Central memory CD8-positive, alpha-beta T cell (primary cell): ENCODE results near the gene FAM124B.

Experiments used
- ATAC-seq: fragments of 150-1000 bp; cut with Tn5 transposase; replicated peaks from 2 replicates; pipeline ENCODE4 v1.10.0; 2022; ENCODE audit warnings: mild to moderate bottlenecking, moderate FRiP score, moderate number of reproducible peaks; ENCODE audit not compliant: poor library complexity, severe bottlenecking; ENCODE audit errors: extremely low read depth
- DNase-seq, 2 donors: peaks; one replicate each; pipeline ENCODE4 v3.0.0; 2021; ENCODE audit warnings: low spot score in 2 of 2
- H3K27ac Mint-ChIP-seq: one replicate; pipeline ENCODE4 v1.8.0; 2022; ENCODE audit warnings: low read depth, mild to moderate bottlenecking, moderate library complexity, mixed read lengths
- H3K27me3 Mint-ChIP-seq: one replicate; pipeline ENCODE4 v1.8.0; 2022; ENCODE audit warnings: mixed read lengths
- H3K36me3 Mint-ChIP-seq: one replicate; pipeline ENCODE4 v1.8.0; 2022; ENCODE audit warnings: mild to moderate bottlenecking, moderate library complexity, mixed read lengths; ENCODE audit not compliant: insufficient read depth
- H3K4me1 Mint-ChIP-seq: one replicate; pipeline ENCODE4 v1.8.0; 2022; ENCODE audit warnings: mixed read lengths
- H3K4me3 Mint-ChIP-seq: one replicate; pipeline ENCODE4 v1.8.0; 2022; ENCODE audit warnings: mild to moderate bottlenecking, moderate library complexity, mixed read lengths
- H3K9me3 Mint-ChIP-seq: one replicate; pipeline ENCODE4 v1.8.0; 2022; ENCODE audit warnings: mixed read lengths

FAM124B gene

DNA sequence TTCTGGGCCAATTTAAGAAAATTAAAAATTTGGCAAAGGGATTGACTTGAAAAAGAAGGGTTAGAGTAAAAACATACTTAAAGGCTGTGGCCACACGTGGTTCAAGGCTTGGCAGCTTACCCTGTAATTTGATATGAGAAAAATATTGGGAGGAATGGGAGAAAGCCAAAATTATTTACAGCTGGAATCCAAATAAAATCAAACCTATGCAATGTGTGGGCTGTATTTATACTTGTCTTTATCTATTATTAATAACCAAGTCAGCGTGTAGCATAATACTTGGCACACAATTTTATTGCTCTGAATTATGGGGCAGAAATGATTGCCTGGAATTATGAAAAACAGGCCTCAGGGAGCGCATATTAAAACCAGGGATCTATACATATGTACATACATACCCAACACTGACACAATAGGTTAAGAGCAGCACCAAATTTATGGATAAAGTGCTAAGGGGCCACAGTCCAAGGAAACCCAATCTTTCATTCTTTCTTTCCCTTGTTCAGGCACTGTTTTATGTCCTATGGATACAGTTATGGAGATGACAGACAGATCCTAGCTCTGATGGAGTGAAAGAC lies 35.6 kb downstream of the FAM124B start:
- H3K27me3 Mint-ChIP-seq = peaks cover 23% of the 10 kb centered on the region
- DNase-seq = no peak
- H3K27ac Mint-ChIP-seq = no peak overlapping the region
- no peak overlapping the region for H3K4me3 Mint-ChIP-seq
- H3K4me1 Mint-ChIP-seq = no peaks in the 10 kb centered on the region
- H3K9me3 Mint-ChIP-seq = no peaks in the 10 kb centered on the region
- H3K36me3 Mint-ChIP-seq = no peaks in the 10 kb centered on the region
- ATAC-seq = no peak

GRCh38 chr2:224365331-224365730 lies 36.6 kb downstream of the FAM124B start:
- H3K36me3 Mint-ChIP-seq = no peaks in the 10 kb centered on the region

DNA sequence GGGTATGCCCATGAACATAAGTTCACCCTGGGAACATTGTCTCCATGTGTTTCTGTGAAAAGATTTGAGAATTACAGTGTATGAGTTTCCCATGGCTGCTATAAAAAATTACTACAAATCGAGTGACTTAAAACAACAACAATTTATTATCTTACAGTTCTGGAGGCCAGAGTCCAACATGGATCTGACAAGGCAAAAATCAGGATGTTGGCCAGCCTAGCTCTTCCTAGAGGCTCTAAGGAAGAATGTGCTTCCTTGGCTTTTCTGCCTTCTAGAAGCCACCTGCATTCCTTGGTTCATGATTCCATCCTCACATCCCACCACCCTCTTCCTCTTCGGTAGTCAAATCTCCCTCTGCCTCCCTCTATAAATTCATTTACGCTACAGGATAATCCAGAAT lies 38.6 kb downstream of the FAM124B start:
- H3K27ac Mint-ChIP-seq = no peak overlapping the region
- no peak overlapping the region for H3K4me3 Mint-ChIP-seq
- no peaks in the 10 kb centered on the region for H3K36me3 Mint-ChIP-seq
- no peaks in the 10 kb centered on the region for H3K27me3 Mint-ChIP-seq
- no peak for DNase-seq
- no peak for ATAC-seq
- H3K4me1 Mint-ChIP-seq = no peaks in the 10 kb centered on the region
- no peaks in the 10 kb centered on the region for H3K9me3 Mint-ChIP-seq

More at GRCh38 chr2:224365331-224365730, 36.6 kb downstream of the FAM124B start:
- Mint-ChIP-seq H3K27me3 (peaks cover 12% of the 10 kb centered on the region), H3K27ac (no peak overlapping the region), H3K4me1 (no peaks in the 10 kb centered on the region), H3K9me3 (no peaks in the 10 kb centered on the region), H3K4me3 (no peak overlapping the region)
- DNase-seq (no peak), ATAC-seq (no peak)

GRCh38 chr2:224362094-224362493 lies 39.8 kb downstream of the FAM124B start:
- H3K27ac Mint-ChIP-seq = no peak overlapping the region
- no peak for DNase-seq
- no peaks in the 10 kb centered on the region for H3K27me3 Mint-ChIP-seq
- no peaks in the 10 kb centered on the region for H3K4me1 Mint-ChIP-seq
- H3K9me3 Mint-ChIP-seq = no peaks in the 10 kb centered on the region
- H3K4me3 Mint-ChIP-seq = no peak overlapping the region
- ATAC-seq = no peak
- H3K36me3 Mint-ChIP-seq = no peaks in the 10 kb centered on the region

- Mint-ChIP-seq H3K36me3 (no peaks in the 10 kb centered on the region), H3K4me1 (no peaks in the 10 kb centered on the region), H3K27ac (no peak overlapping the region), H3K4me3 (no peak overlapping the region), H3K27me3 (peaks cover 1% of the 10 kb centered on the region), H3K9me3 (no peaks in the 10 kb centered on the region)
- DNase-seq (no peak), ATAC-seq (no peak)
Observed at GRCh38 chr2:224360801-224361251, 41.1 kb downstream of the FAM124B start.

DNA sequence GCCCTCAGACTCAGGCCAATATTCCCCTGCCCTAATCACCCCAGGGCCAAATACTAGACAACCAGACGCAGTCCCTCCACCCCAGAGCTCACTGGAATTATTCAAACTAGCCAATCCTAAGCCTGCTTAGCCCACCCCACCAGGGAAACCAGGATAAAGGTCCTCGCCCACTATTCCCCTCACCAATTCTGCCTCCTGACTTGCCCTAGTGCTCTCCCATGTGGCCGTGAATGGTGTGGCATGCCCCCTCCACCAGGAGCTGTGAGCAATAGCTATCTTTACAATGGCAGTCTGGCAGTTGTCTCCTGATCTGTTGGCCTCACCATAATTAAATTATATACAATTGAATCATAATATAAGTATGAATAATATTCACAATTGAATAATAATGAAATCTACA lies 42.3 kb downstream of the FAM124B start:
- no peaks in the 10 kb centered on the region for H3K9me3 Mint-ChIP-seq
- no peak for ATAC-seq
- H3K27me3 Mint-ChIP-seq = peaks cover 14% of the 10 kb centered on the region
- H3K4me3 Mint-ChIP-seq = no peak overlapping the region
- no peaks in the 10 kb centered on the region for H3K4me1 Mint-ChIP-seq
- no peak overlapping the region for H3K27ac Mint-ChIP-seq
- no peak for DNase-seq
- H3K36me3 Mint-ChIP-seq = no peaks in the 10 kb centered on the region

DNA sequence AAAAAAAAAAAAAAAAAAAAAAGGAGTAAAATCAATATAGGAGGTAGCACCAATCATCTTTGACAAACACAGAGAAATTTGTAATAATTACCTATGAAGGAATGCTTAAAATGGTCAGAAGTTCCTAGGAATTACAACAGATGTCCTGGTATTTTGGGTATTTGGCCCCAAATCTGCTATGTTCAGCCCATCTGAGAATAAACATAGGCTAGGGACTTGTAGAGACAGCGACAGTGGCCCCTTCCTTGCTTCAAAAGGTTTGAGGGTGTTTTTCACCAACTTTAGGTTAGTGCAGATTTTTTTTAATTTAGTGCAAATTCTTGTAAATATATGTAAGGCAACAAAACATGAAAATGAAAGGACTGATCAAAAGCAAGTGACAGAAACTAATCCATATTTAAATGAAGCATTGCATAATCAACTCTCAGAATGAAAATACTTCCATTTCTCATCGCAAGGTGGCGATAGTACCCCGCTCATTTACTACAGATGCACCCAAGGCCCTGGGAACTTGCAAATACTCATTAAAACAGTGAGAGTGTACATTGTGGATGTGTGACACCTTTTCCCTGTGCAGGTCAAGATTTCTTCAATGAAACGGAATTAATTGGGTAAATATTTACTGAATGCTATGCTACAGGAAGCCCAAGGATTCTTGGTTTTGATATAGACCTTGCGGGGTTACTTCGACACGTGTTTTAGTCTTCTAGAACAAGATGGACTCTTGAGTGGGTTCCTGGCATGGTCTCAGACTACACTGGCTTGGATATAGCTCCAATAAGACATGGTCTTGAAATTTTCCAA lies 44.6 kb downstream of the FAM124B start:
- H3K4me1 Mint-ChIP-seq = no peaks in the 10 kb centered on the region

GRCh38 chr2:224354632-224355211 lies 47.2 kb downstream of the FAM124B start:
- Mint-ChIP-seq H3K4me1 (no peaks in the 10 kb centered on the region), H3K9me3 (no peaks in the 10 kb centered on the region), H3K27me3 (peaks cover 33% of the 10 kb centered on the region), H3K4me3 (no peak overlapping the region), H3K27ac (no peak overlapping the region), H3K36me3 (no peaks in the 10 kb centered on the region)
- ATAC-seq = no peak
- no peak for DNase-seq

More for the DNA sequence above, 44.6 kb downstream of the FAM124B start:
- Mint-ChIP-seq H3K27ac (no peak overlapping the region), H3K9me3 (no peaks in the 10 kb centered on the region), H3K4me3 (no peak overlapping the region), H3K27me3 (peaks cover 22% of the 10 kb centered on the region), H3K36me3 (no peaks in the 10 kb centered on the region)
- ATAC-seq (no peak), DNase-seq (peak; percentile 30 to 41)

DNA sequence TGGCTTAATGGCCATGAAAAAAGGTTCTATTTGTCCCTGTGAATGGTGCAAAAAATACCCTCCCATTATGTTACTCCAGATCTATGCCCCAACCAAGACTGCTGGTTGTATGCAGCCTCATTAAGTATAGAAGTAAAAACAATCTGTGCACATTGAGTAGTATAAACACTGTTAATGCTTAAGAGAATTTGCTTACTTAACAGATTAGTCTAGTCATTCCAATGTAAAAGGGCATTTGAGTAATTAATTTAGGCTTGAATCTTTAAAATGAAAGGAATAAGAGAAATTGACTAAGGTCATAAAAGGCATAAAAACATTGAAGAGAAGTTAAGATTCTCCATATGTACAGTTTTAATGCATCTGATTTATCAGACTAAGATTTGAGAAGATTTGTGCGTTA lies 51.2 kb downstream of the FAM124B start:
- Mint-ChIP-seq H3K4me1 (no peaks in the 10 kb centered on the region), H3K27ac (no peak overlapping the region), H3K9me3 (no peaks in the 10 kb centered on the region), H3K4me3 (no peak overlapping the region), H3K27me3 (peaks cover 52% of the 10 kb centered on the region), H3K36me3 (no peaks in the 10 kb centered on the region)
- no peak for DNase-seq
- ATAC-seq = no peak

DNA sequence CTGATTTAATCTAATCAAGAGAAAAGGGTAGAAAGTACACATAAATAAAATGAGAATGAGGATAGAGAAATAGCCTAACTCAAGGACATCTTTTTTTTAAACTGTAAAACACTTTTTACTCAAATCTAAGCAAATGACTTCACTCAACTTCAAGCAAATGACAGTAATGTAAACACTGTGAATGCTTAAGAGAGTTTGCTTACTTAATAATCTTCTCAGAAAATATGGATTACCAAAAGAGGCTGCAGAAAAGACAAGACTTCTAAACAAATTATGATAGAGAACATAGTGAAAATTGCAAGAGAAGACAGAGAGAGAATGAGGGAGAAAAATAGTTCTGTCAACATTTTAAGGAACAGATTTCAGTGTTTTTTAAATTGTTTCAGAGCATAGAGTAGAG lies 52.5 kb downstream of the FAM124B start:
- Mint-ChIP-seq H3K27me3 (peaks cover 39% of the 10 kb centered on the region), H3K36me3 (no peaks in the 10 kb centered on the region), H3K9me3 (no peaks in the 10 kb centered on the region), H3K4me1 (no peaks in the 10 kb centered on the region), H3K27ac (no peak overlapping the region), H3K4me3 (no peak overlapping the region)
- DNase-seq (no peak), ATAC-seq (no peak)

GRCh38 chr2:224347176-224348051 lies 54.5 kb downstream of the FAM124B start:
- Mint-ChIP-seq H3K4me3 (no peak overlapping the region), H3K9me3 (no peaks in the 10 kb centered on the region), H3K36me3 (no peaks in the 10 kb centered on the region), H3K27ac (no peak overlapping the region), H3K27me3 (peaks cover 34% of the 10 kb centered on the region), H3K4me1 (no peaks in the 10 kb centered on the region)
- DNase-seq (no peak), ATAC-seq (no peak)

GRCh38 chr2:224345492-224345891 lies 56.4 kb downstream of the FAM124B start:
- H3K9me3 Mint-ChIP-seq = no peaks in the 10 kb centered on the region
- H3K36me3 Mint-ChIP-seq = no peaks in the 10 kb centered on the region
- H3K27me3 Mint-ChIP-seq = peaks cover 34% of the 10 kb centered on the region
- no peak for DNase-seq
- ATAC-seq = no peak
- no peak overlapping the region for H3K27ac Mint-ChIP-seq
- H3K4me1 Mint-ChIP-seq = no peaks in the 10 kb centered on the region
- H3K4me3 Mint-ChIP-seq = no peak overlapping the region
